ENCODE measurements around the gene KCNQ1. TPM values are rescaled to one million over a fixed set of nuclear protein-coding genes. Genes with fewer than 3 reads are reported as not detected.

KCNQ1 gene
- total and polyA plus RNA-seq, 9 of the 15 experiments (the other 6 are each of a cell fraction or from before 2014, with no cell fraction given) = 0.44 TPM; not detected in 8

GRCh38 chr11:2699531-2700414 lies 255.0 kb downstream of the KCNQ1 start, which contains the start of gene KCNQ1OT1 (continued):
- TF ChIP-seq, protein P1, sequence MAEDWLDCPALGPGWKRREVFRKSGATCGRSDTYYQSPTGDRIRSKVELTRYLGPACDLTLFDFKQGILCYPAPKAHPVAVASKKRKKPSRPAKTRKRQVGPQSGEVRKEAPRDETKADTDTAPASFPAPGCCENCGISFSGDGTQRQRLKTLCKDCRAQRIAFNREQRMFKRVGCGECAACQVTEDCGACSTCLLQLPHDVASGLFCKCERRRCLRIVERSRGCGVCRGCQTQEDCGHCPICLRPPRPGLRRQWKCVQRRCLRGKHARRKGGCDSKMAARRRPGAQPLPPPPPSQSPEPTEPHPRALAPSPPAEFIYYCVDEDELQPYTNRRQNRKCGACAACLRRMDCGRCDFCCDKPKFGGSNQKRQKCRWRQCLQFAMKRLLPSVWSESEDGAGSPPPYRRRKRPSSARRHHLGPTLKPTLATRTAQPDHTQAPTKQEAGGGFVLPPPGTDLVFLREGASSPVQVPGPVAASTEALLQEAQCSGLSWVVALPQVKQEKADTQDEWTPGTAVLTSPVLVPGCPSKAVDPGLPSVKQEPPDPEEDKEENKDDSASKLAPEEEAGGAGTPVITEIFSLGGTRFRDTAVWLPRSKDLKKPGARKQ (CRISPR knock-in tag; IDR thresholded peaks at IDR 0.05) = no peak
- no peak for TF ChIP-seq ZFP36 (IDR thresholded peaks at IDR 0.05; ENCODE audit: low read depth, low read length, partially characterized antibody)
- TF ChIP-seq SNRNP70 (optimal IDR thresholded peaks at IDR 0.05; ENCODE audit: low read depth, low read length) = no peak
- TF ChIP-seq KLF1 (tag; IDR thresholded peaks at IDR 0.05) = no peak
- no peak for TF ChIP-seq TBL1XR1 (IDR thresholded peaks at IDR 0.05; ENCODE audit: low read length in 2 of 2)
- no peak for TF ChIP-seq ETV1 (tag; conservative IDR thresholded peaks at IDR 0.05; ENCODE audit: low read depth)
- no peak for TF ChIP-seq RFX7 (CRISPR knock-in tag; IDR thresholded peaks at IDR 0.05)
- no peak for TF ChIP-seq HLTF (IDR thresholded peaks at IDR 0.05)
- peak; percentile 93 for TF ChIP-seq NEUROD1 (IDR thresholded peaks at IDR 0.05; ENCODE audit: borderline replicate concordance, low read depth, low read length, partially characterized antibody)
- TF ChIP-seq CBX5 (IDR thresholded peaks at IDR 0.05; ENCODE audit: borderline replicate concordance, low read depth) = no peak
- TF ChIP-seq ILF3 (IDR thresholded peaks at IDR 0.05; ENCODE audit: borderline replicate concordance) = no peak
- no peak for TF ChIP-seq SNIP1 (IDR thresholded peaks at IDR 0.05; ENCODE audit: low read depth)
- 0 out of 2 replicates have a peak, but pooled peaks have one; percentile 2 for TF ChIP-seq ZNF316 (IDR thresholded peaks at IDR 0.05)
- no peak for TF ChIP-seq IRF2 (CRISPR knock-in tag; IDR thresholded peaks at IDR 0.05)
- TF ChIP-seq MECOM (CRISPR knock-in tag; IDR thresholded peaks at IDR 0.05) = no peak
- TF ChIP-seq CREB1 (IDR thresholded peaks at IDR 0.05) = peak; percentile 69; the same call in 1 of the 2 replicates
- peak; percentile 89 for TF ChIP-seq CREB1 (CRISPR knock-in tag; IDR thresholded peaks at IDR 0.05)
- TF ChIP-seq ZNF75A (CRISPR knock-in tag; IDR thresholded peaks at IDR 0.05) = no peak
- TF ChIP-seq, protein P2, sequence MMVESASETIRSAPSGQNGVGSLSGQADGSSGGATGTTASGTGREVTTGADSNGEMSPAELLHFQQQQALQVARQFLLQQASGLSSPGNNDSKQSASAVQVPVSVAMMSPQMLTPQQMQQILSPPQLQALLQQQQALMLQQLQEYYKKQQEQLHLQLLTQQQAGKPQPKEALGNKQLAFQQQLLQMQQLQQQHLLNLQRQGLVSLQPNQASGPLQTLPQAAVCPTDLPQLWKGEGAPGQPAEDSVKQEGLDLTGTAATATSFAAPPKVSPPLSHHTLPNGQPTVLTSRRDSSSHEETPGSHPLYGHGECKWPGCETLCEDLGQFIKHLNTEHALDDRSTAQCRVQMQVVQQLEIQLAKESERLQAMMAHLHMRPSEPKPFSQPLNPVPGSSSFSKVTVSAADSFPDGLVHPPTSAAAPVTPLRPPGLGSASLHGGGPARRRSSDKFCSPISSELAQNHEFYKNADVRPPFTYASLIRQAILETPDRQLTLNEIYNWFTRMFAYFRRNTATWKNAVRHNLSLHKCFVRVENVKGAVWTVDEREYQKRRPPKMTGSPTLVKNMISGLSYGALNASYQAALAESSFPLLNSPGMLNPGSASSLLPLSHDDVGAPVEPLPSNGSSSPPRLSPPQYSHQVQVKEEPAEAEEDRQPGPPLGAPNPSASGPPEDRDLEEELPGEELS (CRISPR knock-in tag; IDR thresholded peaks at IDR 0.05; ENCODE audit: borderline replicate concordance) = 0 out of 2 replicates have a peak, but pooled peaks have one; percentile 63
- TF ChIP-seq MCM2 (IDR thresholded peaks at IDR 0.05; ENCODE audit: low read depth) = no peak
- TF ChIP-seq BMI1 (IDR thresholded peaks at IDR 0.05; ENCODE audit: low read length) = no peak
- no peak for TF ChIP-seq ZNF280A (IDR thresholded peaks at IDR 0.05; ENCODE audit: low read depth, partially characterized antibody)
- no peak for TF ChIP-seq ZNF785 (CRISPR knock-in tag; IDR thresholded peaks at IDR 0.05)
- no peak for TF ChIP-seq U2AF1 (optimal IDR thresholded peaks at IDR 0.05; ENCODE audit: low read depth, low read length)
- TF ChIP-seq ZNF311 (CRISPR knock-in tag; IDR thresholded peaks at IDR 0.05) = no peak
